Fibroblast of mammary gland (primary cell): ENCODE data around the gene CATSPERB.
"Not testable (repeated sequence)": the region's sequence is repeated elsewhere in the genome, so short reads cannot be mapped to it uniquely, and the experiment has no call there.

Experiments
- DNase-seq: peaks from one replicate; pipeline ENCODE4 v3.0.0-alpha.2; 2010; ENCODE audit warnings: low read depth
- H3K4me3 ChIP-seq: 2 replicates; pipeline ENCODE4 v1.5.1; 2011; ENCODE audit warnings: low read depth, mild to moderate bottlenecking, low read length, moderate library complexity; ENCODE audit not compliant: control insufficient read depth
- CTCF ChIP-seq: conservative IDR thresholded peaks from 2 replicates; pipeline ENCODE4 v1.5.1; 2011; ENCODE audit warnings: low read depth, low read length, inconsistent platforms; ENCODE audit not compliant: control insufficient read depth, insufficient read depth

CATSPERB gene

GRCh38 chr14:91681893-91682563 is 49.9 kb downstream of the CATSPERB start:
- no peak for DNase-seq
- no peak for TF ChIP-seq CTCF

GRCh38 chr14:91681118-91681517 is 50.8 kb downstream of the CATSPERB start:
- TF ChIP-seq CTCF, result no peak
- H3K4me3 ChIP-seq, result no peak overlapping the region
- no peak for DNase-seq

More at GRCh38 chr14:91681893-91682563, 49.9 kb downstream of the CATSPERB start:
- H3K4me3 ChIP-seq, result no peak overlapping the region

- no peak for TF ChIP-seq CTCF
- no peak for DNase-seq
- H3K4me3 ChIP-seq, result no peak overlapping the region
Measured at GRCh38 chr14:91679273-91679672, 52.6 kb downstream of the CATSPERB start.

- not testable (repeated sequence) for H3K4me3 ChIP-seq, DNase-seq
Measured at GRCh38 chr14:91677687-91678086, 54.2 kb downstream of the CATSPERB start.

- no peak for DNase-seq
- H3K4me3 ChIP-seq, result no peak overlapping the region
- no peak for TF ChIP-seq CTCF
Measured at GRCh38 chr14:91674911-91675310, 57.0 kb downstream of the CATSPERB start.

- H3K4me3 ChIP-seq, result no peak overlapping the region
- no peak for DNase-seq
- TF ChIP-seq CTCF, result no peak
Measured at GRCh38 chr14:91669867-91670266, 62.0 kb downstream of the CATSPERB start.

GRCh38 chr14:91667101-91667500 is 64.8 kb downstream of the CATSPERB start:
- H3K4me3 ChIP-seq, DNase-seq: not testable (repeated sequence)

GRCh38 chr14:91660790-91661189 is 71.1 kb downstream of the CATSPERB start:
- no peak for DNase-seq
- TF ChIP-seq CTCF, result no peak
- no peak overlapping the region for H3K4me3 ChIP-seq
